ENCODE results near the gene TASP1.
A peak's percentile ranks its signal among the peaks of the same experiment; 100 is the strongest.

The TASP1 gene

DNA sequence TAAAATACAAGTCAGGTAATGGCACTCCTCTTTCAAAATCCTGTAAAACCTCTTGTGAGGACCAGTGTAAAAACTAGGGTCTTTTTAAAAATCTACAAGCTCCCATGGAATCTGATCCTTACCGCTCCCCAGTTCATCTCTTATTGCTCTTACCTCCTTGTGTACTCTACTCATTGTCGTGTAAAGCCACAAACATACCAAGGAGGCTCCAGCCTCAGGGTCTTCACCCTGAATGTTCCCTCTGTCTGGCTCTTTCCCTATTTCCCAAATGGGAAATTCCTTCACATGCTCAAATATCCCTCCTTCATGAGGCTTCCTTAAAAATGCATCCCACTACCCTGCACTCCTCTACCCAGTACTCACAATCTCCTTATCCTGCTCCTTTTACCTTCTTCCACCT is 67.1 kb downstream of the TASP1 start:
- DNase-seq (ENCODE audit: low read depth in 2 of 2): no peak

DNA sequence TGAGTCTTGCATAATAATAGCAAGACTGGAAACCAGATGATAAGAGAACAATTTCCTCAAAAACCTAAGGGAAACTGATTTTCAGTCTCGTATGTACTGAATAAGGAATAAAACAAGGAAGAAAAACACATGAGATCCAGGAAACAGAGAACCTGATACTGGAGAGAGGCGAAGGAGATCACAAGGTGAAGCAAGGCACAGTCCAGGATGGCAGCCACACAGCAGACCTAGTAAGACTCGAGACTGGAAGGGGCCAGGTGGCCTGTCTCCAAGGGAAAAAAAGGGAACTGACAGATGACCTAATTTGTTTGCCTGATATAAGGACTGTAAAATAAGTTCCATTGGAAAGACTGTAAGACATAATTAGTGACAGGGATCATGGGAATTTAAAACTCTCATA is 71.1 kb downstream of the TASP1 start:
- no peak for DNase-seq (ENCODE audit: low read depth in 2 of 2)

DNA sequence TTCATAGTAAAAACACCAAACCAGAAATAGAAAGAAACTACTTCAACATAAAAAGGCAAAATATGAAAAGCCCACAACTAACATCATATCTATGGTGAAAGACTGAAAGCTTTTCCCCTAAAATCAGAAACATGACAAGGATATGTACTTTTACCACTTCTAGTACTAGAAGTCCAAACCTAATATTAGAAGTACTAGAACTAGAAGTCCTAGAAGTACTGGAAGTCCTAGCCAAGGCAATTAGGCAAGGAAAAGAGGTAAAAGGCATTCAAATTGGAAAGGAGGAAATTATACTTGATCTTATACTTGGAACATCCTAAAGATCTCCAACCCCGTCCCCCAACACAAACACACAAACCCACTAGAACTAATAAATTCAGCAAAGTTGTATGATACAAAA is 74.9 kb downstream of the TASP1 start:
- DNase-seq (ENCODE audit: low read depth in 2 of 2): no peak

DNA sequence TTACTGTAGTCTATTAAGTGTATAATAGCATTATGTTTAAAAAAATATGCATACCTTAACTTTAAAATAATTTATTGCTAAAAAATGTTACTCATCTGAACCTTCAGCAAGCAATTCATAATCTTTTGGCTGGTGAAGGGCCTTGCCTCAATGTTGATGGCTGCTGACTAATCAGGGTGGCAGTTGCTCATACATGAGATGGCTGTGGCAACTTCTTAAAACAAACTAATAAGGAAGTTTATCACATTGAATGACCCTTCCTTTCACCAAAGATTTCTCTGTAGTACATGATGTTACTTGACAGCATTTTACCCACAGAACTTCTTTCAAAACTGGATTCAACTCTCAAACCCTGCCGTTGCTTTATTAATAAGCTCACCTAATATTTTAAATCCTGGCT is 84.0 kb downstream of the TASP1 start:
- DNase-seq (ENCODE audit: low read depth in 2 of 2): no peak

DNA sequence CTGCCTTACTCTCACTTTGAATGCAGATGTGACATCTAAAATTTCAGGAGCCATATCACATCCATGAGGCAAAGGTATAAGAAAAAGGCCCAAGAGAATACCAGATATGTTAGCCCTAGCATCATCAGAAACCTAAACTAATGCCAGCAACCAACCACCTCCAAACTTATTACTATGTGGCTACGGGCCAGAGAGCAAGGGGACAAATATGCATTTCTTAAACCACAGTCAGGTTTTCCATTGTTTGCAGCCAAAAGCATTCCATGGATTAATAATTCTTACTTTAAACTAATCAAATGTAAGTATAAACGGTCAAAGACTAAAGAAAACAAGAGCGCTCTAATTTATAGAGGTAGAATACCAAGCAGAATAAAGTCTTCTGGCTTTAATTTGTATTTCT is 84.7 kb downstream of the TASP1 start:
- no peak for DNase-seq (ENCODE audit: low read depth in 2 of 2)

DNA sequence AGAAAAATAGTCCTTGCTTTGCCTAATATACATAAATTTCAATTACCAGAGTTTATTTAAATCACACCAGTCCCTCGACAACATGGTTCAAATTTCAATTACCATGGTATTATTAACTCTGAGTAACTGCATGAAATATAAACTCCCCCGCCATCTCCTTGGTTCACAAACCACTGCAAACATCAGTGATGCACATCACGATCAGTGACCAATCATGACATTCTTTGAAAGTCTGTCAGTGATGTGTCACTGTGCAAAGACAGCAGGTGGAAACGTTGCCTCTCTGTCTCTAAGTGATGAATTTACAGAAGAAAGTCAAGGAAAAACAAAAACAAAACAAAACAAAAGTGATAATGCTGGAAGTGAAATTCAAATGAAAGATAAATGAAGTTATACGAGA is 86.7 kb downstream of the TASP1 start:
- no peak for DNase-seq (ENCODE audit: low read depth in 2 of 2)

DNA sequence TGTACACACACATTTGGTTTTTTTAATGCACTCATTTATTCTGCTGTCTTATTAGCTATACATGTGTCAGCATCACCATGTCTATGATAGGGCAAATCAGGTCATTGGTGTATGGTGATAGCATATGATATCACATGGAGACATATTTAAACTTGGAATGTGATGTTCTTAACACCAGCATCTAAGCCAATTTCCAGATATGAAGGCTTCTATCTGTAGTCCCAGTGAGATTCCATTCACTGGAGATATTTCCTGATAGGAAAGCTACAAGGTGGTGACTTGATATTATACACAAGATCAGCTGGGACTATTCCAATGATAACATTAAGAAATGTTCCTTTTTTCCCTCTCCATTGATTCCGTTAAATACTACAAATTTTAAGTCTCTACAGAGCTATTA is 89.3 kb downstream of the TASP1 start:
- no peak for DNase-seq (ENCODE audit: low read depth in 2 of 2)

DNA sequence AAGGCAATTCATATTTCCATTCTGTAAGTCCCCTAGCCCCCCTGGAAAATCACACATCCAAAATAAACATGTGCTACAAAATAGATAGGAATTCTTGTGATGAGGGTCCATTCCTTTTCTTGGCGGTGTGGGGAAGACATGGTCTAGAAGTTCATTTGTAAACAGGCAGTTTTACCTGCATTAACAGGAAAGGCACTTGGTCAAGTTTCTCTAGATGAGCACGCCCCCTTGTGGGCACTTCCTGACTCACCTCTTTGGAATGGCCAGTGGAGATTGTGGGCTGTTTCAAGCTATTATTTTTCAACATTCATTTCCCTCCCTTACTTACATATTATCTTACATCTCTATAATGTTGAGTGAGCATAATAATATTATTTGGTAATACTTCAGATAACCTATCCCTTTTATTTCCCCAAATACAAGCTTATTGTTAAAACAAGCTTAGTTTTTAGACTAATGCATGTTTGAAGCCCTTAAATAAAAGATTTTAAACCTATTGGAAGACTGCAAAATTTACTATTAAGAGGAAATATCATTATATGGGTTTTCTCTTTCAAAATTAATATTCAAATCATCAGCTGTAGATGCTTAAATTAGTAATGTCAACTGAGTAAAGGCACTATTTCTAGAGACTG is 92.1 kb downstream of the TASP1 start:
- peak; percentile 31 to 64 for DNase-seq (ENCODE audit: low read depth in 2 of 2)

DNA sequence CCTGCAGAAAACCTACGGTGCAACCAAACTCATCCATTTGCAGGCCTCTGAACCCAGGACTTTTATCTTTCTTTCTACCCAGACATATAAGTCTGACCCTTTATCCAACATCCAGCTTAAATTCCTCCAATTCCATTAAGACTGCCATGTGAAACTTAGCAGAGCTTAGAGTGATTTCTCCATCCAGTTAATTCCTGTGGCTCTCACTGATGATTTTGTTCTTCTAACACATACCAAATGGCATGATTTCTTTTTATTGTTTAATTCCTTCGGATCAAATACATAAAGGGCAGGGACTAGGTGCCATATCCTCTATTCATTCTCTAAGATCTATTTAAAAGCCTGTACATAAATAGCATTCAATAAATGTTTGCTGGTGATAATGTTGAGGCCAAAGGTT is 92.9 kb downstream of the TASP1 start:
- DNase-seq (ENCODE audit: low read depth in 2 of 2): no peak

DNA sequence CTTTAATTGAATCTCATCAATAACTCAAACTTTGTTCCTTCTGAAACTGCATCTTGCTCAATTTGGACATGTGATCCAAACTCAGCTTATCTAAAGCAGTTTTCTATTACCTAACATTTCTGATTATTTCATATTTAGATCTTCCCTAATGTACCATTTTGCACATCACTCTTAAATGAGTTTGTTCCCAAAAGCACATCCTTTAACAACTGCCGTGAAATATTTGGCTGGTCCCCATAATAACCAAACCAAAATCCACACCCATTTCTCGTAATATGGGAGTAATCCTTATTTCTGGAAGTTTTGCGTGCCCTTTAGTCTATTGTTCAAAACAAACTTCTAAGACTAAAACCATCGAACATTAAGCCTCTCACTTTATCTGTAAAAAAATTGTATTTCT is 94.9 kb downstream of the TASP1 start:
- DNase-seq (ENCODE audit: low read depth in 2 of 2): no peak

DNA sequence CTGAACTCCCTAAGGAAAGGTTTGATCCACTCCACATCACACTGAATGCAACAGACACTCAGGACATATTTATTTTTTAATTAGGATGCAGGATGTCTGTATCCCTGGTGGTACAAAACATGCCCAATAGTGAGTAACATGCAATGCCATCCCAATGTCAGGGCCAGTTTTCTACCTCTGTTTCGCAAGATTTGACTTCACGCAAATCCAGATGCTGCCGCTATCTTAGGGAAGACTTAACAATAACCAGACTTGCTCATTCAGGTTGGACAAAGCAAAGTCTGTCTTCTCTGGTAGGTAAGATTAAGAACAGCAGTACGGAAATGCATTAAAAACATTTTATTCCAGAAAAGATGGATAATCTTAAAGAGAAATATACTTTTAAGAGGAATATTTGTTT is 103.1 kb downstream of the TASP1 start:
- no peak for DNase-seq (ENCODE audit: low read depth in 2 of 2)

DNA sequence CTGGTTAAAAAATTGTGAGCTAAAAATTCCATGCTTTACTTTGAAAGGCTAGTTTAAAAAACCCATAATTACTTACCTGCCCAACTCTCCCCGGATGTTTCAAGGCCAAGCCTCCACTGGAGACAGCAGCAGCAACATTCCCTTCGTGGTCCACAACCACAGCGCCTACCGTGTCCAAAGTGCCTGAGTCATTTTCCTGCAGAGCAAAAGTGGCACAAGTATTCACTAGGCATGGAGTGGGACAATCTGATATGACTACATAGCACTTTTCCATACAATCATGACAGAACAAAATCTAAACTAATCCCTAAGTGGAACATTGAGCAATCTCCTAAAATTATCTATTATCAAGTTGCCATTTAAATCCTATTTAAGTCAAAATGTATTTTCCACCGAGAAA is 104.8 kb downstream of the TASP1 start:
- no peak for DNase-seq (ENCODE audit: low read depth in 2 of 2)

DNA sequence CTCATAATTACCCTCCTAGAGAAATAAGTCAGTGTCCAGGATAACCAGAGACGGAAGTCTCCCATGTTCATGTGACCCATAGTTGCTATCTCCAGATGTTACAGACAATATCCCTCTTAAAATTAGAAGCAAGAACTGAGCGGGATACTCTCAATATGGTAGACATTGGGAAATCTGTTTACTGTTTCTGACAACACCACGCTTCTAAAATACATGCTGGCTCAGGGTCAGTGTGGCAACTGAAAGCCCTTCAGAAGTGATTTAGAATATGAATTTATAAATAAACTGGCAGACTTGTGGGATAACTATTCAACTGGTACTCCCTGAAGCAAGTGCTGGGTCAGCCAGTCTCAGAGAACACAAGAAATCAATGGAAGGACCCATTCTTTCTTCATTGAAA is 108.6 kb downstream of the TASP1 start:
- DNase-seq (ENCODE audit: low read depth in 2 of 2): no peak

DNA sequence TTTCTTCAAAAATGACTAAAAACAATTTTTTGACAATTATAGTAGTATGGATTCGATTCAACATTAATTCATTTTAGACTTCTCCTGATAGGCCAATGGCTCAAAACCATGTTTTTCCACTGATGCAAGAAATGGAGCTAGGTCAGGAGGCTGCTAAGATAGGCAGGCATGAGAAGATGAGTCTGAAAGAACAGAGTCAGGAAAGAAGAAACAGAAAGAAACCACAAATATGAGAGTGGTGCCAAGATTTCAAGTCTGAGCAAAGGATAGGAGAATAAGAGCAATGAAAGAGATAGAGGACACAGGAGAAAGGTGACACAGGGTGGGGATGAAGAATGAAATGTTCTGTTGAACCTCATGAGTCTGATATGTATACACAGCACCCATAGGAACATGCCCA is 112.2 kb downstream of the TASP1 start:
- DNase-seq (ENCODE audit: low read depth in 2 of 2): no peak

DNA sequence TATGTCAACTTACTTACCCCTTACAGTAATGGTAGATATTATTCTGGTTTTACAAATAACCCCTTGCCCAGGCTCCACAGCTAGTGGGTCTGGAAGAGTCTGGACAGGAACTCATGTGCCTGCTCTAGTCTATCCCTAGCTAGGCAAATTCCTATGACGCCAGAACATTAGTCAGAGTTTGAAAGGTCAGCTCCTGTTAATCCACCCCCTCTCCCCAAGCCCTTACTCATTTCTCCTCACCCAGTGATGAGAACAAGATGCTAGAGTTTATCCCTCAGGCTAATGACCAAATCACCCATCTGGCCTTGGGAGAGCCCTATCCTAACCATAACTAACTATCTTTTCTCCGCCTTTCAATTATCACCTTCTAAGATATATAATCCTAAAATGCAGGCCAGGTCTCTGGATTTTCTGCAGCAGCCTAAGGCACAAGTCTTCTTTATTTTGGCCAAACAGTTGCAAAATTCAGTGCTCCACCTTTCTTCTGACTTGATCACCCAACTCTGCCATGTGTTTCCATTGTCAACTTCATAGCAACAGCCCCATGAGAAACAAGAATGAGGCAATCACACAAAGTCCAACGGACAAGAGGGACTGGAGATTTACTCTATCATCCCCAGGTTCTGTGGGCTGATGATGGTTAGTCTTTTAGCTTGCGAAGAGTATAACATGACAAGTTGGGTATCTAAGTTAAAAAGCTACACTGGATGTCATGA is 113.3 kb downstream of the TASP1 start:
- no peak for DNase-seq (ENCODE audit: low read depth in 2 of 2)

DNA sequence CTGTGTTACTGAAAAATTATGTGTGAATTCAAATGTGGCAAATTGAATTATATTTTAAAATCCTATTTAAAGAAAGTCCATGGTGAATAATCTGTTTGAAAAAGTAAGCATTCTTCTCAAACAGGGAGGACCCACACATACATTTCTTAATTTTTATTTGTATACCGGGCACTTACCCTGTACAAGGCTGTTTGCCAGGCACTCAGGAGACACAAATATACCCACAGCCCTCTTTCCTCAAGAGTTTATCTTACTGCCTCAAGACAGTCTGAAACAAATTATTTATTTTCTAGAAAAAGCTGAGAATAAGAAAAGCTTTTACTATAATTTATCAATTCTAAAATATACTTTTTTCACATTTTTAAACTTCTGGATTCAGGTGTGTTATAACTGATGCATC is 114.4 kb downstream of the TASP1 start:
- no peak for DNase-seq (ENCODE audit: low read depth in 2 of 2)

DNA sequence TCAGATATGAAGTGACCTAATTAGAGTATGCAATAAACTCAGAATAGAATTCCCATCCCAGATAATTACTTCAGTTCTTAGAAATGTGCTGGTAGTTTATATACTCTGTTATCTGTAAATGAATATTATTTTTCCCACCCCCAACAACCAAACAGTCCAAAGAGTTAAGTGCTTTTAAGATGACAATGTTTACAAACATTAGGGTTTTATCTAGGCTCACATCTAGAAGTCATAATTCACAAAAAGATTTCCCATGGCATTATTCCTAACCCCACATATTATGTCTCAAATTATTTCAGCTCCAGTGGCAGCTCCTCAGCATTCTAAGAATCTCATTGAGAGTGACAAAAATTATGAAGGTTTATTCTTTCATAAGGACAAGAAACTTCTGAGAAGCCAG is 120.9 kb downstream of the TASP1 start:
- DNase-seq (ENCODE audit: low read depth in 2 of 2): no peak

DNA sequence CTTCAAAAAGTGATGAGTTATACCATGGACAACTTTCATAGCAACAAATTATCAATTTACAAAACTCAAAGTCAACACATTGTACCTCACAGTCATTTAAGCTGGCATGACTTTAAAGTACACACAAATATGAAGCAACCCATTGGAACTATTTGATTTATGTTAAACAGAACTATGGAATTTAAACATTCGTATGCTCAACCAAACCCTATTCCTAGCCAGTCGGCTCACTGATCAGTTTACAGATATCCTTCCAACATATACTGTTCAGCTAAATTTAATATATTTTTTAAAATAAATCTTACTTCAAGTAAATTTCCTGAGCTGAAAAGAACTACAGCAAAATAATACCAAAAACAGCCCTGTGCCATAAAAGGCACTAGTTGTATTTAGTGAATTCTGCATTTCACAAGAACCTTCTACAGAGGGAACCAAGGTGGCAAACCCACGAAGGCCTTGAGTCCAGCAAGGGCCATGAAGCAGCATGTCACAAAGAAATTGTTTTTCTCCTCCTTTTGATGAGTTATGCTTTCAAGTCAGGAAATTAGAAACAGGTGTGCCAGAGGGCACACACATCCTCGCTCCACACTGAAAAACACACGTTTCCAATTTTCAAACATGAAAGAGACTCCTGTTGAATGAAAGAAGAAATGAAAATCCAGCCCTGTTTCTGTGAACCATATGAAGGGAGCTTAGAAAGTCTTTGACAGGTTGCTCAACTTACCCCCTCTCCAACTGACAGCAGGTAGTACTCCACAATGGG is 122.8 kb downstream of the TASP1 start:
- no peak for DNase-seq (ENCODE audit: low read depth in 2 of 2)

DNA sequence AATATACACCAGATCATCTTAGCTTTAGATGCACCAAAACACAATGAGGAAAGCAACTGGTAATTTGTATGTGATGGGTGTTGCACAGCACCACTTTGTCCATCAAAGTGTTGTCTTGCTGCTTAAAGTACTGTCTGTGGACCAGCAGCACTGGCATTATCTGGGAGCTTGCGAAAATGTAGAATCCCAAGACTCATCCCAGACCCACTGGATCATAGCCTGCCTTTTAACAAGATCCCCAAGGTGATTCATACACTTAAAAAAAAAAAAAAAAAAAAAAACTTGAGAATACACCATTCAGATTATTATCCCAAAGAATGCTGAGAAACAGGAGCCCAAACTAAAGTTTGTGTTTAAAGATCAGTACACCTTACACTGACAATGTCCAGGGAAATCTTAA is 123.4 kb downstream of the TASP1 start:
- DNase-seq (ENCODE audit: low read depth in 2 of 2): no peak

DNA sequence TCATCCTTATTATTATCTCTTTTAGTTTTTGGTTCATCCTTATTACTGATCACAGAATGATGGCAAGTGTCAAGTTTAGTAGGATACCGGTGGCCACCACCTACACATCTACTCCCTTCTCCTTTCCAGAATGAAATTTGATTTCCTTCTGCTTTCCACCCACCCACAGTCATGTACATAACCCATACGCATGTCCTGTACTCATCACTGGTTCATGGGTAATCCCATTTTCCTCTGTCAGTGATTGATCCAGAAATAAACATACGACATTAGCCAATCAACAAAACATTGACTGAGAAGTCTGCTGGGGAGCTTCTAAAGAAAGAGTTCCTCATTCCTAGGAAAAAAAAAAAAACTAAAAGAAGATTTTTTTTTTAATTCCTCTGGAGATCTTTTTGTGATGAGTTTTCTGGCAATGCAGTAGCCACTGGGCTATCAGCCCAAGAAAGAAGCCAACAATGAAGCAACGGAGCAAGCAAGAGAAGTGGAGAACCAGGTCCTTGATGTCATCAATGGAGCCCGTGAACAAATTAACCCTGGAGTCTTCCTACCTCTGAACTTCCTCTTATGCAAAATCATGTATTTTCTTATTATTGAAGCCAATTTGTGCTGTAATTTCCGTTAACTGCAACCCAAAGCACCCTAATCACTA is 127.8 kb downstream of the TASP1 start:
- no peak for DNase-seq (ENCODE audit: low read depth in 2 of 2)

DNA sequence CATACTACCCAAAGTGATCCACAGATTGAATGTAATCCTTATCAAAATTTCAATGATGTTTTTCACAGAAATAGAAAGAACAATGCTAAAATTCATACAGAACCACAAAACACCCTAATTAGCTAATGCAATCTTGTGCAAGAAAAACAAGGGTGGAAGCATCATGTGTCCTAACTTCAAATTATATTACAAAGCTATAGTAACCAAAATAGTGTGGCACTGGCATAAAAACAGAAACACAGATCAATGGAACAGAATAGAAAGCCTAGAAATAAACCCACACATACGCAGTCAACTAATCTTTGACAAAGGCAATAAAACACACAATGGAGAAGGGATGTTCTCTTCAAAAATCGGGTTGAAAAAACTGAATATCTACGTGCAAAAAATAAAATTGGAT is 131.1 kb downstream of the TASP1 start:
- no peak for DNase-seq (ENCODE audit: low read depth in 2 of 2)

DNA sequence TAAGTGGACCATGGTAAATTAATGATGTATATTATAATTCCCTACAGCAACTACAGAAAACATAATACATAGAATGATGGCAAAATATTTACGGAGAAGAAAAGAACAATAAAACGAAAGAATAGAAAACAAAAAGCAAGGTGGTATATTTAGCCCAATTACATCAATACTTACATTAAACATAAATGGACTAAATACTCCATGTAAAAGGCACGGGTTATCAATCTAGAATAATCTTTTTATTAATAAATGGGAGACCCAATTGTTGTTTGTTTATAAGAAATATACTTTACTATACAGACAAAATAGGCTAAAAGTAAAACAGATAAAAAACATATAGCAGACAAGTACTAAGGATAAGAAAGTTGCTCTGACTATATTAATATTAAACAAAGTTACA is 137.2 kb downstream of the TASP1 start:
- DNase-seq (ENCODE audit: low read depth in 2 of 2): no peak

DNA sequence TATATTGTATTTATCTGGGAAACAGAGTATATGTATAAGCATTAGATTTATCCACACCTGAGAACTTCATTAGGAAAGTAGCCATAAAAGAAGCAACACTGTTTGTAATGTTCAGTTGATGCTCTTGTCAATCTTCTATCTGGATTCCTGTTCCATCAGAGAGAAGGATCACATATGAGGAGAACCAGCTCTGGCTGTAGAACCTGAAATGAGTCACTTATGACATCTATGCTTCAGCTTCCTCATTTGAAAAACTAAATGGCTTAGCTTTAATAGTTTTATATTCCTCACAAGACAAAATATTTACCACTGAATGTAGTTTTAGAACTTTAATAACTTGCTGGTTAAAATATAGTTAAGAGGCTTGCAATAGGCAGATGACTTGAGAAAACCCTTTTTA is 144.7 kb downstream of the TASP1 start:
- no peak for DNase-seq (ENCODE audit: low read depth in 2 of 2)

Data from stimulated activated CD4-positive, alpha-beta T cell treated with anti-CD3 and anti-CD28 coated beads, Interleukin-15, amount 100 ng/mL, for 48 hours (primary cell).